ENCODE results near the gene TMED5. TPM values are rescaled to one million over a fixed set of nuclear protein-coding genes. Genes with fewer than 3 reads are reported as not detected.
A peak's percentile ranks its signal among the peaks of the same experiment; 100 is the strongest.
"Not testable (repeated sequence)": the region's sequence is repeated elsewhere in the genome, so short reads cannot be mapped to it uniquely, and the experiment has no call there.

TMED5 gene
- polyA plus RNA-seq: 10 to 100 TPM in 2 of 4 donors, 1 to 10 TPM in 2; 8.9 to 53.4 (median 18.1) TPM
- long read RNA-seq, donor 1: 0 reads
- long read RNA-seq, donor 2, full-length matches to known transcripts: 9 of 9 reads
- long read RNA-seq, donor 2, partial matches to known transcripts: 0 of 9 reads
- long read RNA-seq, donor 2, other reads (novel, unspliced or antisense): 0 of 9 reads
- long read RNA-seq, donor 3, full-length matches to known transcripts: 10 of 10 reads
- long read RNA-seq, donor 3, partial matches to known transcripts: 0 of 10 reads
- long read RNA-seq, donor 3, other reads (novel, unspliced or antisense): 0 of 10 reads
- long read RNA-seq, donor 4: 0 reads
- long read RNA-seq, donor 5, full-length matches to known transcripts: 3 of 3 reads
- long read RNA-seq, donor 5, partial matches to known transcripts: 0 of 3 reads
- long read RNA-seq, donor 5, other reads (novel, unspliced or antisense): 0 of 3 reads
- long read RNA-seq, donor 6, full-length matches to known transcripts: 18 of 18 reads
- long read RNA-seq, donor 6, partial matches to known transcripts: 0 of 18 reads
- long read RNA-seq, donor 6, other reads (novel, unspliced or antisense): 0 of 18 reads
- long read RNA-seq, donor 7: 0 reads
- long read RNA-seq, donor 8, full-length matches to known transcripts: 1 of 1 reads
- long read RNA-seq, donor 8, partial matches to known transcripts: 0 of 1 reads
- long read RNA-seq, donor 8, other reads (novel, unspliced or antisense): 0 of 1 reads
- long read RNA-seq, donor 9, full-length matches to known transcripts: 5 of 5 reads
- long read RNA-seq, donor 9, partial matches to known transcripts: 0 of 5 reads
- long read RNA-seq, donor 9, other reads (novel, unspliced or antisense): 0 of 5 reads
- long read RNA-seq, donor 10, full-length matches to known transcripts: 27 of 32 reads
- long read RNA-seq, donor 10, partial matches to known transcripts: 5 of 32 reads
- long read RNA-seq, donor 10, other reads (novel, unspliced or antisense): 0 of 32 reads

DNA sequence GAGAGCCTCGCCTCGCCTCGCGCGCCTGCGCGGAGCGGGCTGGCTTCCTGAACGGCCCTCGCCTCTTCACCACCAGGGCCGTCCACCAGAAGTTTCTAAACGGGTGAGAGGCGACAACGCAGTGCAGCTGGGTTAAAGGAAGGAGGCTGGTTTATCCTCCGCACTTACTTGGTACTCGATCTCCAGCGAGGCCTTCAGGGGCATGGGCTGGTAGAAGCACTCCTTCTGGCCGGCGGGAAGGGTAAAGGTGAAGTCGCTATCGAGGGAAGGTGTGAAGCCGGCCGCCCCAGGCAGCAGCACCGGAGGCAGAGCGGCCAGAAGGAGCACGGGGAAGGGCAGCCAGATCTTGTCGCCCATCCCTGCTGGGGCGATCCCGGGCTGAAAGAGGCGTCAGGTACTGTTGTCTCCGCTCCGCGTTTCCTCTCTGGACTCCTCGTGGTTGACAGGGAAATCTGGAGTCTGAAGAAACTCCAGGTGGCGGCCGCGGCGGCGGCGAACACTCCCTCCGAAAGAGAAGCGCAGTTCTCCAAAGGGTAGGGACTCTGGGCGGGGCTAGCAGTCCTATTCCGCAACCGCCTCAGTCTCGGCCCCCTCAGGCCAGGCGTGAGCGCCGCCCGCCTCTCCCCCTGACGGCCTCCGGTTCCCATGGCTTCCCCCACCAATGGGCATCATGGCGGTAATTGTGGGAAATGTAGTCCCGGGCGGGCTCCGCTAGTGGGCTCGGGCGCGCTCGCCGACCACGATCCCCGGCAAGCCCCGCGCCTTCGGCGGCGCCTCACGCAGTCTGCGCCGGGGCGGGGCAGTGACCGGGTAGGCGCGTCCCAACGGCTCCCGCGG, at the start of gene TMED5:
Gene TMED5 (minus strand): TSS at position 528 of the 837 bp plus-strand sequence. CDS start 171 bp downstream, at position 357.
- H3K4me1 ChIP-seq (ENCODE audit: control insufficient read depth in 3 of 3, insufficient read depth in 2 of 3, low read depth in 1 of 3, low read length in 2 of 3): peaks cover 0 to 6% (median 4%) of the 10 kb centered on the region in 3 donors
- DNase-seq (peak; percentile 99), FAIRE-seq (no peak)
- 0% methylated on average over 75 to 78 of the region's 78 CpGs for WGBS, 3 donors
- no peaks in the 10 kb centered on the region for H3K27me3 ChIP-seq (ENCODE audit: control insufficient read depth in 3 of 3, insufficient read depth in 3 of 3, low read length in 3 of 3)
- H3K4me3 ChIP-seq (ENCODE audit: low read depth in 1 of 3, low read length in 3 of 3): peak within 1 kb of the TSS; percentile 48 to 86 (median 68)
- H3K9me3 ChIP-seq (ENCODE audit: control insufficient read depth in 2 of 2, insufficient read depth in 1 of 2, low read depth in 1 of 2, low read length in 1 of 2): no peaks in the 10 kb centered on the region
- H3K27ac ChIP-seq (ENCODE audit: low read depth in 1 of 3, low read length in 2 of 3): peak within 1 kb of the TSS; percentile 95 to 97 (median 97)
- peaks cover 0 to 7% (median 0%) of the 10 kb centered on the region in 3 donors for H3K36me3 ChIP-seq (ENCODE audit: control insufficient read depth in 3 of 3, insufficient read depth in 2 of 3, low read depth in 1 of 3, low read length in 3 of 3)

DNA sequence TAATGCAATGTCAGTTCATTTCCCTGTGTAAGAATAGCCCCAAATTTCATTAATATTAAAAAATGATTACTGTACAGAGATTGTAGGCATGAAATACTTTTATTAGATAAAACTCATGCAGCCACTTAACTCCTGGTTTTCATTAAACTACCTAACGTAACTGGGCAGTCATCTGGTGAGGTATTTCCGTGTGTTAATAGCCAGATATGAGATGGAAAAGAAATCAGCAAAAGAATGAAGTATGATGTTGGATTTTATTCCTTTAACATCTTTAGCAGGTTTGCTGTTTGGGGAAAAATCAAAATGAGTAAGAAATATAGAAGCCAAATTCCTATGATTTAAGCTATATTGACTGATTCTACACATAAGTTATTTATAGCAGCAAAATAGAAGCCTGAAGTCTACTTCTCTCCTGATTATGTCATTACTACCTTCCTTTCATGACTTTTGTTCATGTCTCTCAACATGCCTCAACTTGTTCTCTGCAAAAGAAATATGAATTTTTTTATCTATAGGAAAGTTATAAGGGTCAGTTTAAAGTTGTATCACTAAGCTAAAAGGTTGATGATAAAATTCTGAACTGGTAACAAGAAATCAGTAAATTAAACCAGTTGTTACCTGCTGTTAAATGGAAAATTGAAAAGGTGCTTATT, 42.9 kb upstream of the TMED5 start:
- Histone ChIP-seq H3K4me3 (ENCODE audit: low read depth in 1 of 3, low read length in 3 of 3) (no peak overlapping the region), H3K9me3 (ENCODE audit: control insufficient read depth in 2 of 2, insufficient read depth in 1 of 2, low read depth in 1 of 2, low read length in 1 of 2) (no peaks in the 10 kb centered on the region), H3K27ac (ENCODE audit: low read depth in 1 of 3, low read length in 2 of 3) (no peak overlapping the region), H3K36me3 (ENCODE audit: control insufficient read depth in 3 of 3, insufficient read depth in 2 of 3, low read depth in 1 of 3, low read length in 3 of 3) (peaks cover 0 to 3% (median 2%) of the 10 kb centered on the region in 3 donors), H3K4me1 (ENCODE audit: control insufficient read depth in 3 of 3, insufficient read depth in 2 of 3, low read depth in 1 of 3, low read length in 2 of 3) (no peaks in the 10 kb centered on the region), H3K27me3 (ENCODE audit: control insufficient read depth in 3 of 3, insufficient read depth in 3 of 3, low read length in 3 of 3) (no peaks in the 10 kb centered on the region)
- FAIRE-seq (no peak), DNase-seq (no peak)
- 96 to 99% (median 97%) methylated on average over 2 of the region's 2 CpGs for WGBS, 3 donors

DNA sequence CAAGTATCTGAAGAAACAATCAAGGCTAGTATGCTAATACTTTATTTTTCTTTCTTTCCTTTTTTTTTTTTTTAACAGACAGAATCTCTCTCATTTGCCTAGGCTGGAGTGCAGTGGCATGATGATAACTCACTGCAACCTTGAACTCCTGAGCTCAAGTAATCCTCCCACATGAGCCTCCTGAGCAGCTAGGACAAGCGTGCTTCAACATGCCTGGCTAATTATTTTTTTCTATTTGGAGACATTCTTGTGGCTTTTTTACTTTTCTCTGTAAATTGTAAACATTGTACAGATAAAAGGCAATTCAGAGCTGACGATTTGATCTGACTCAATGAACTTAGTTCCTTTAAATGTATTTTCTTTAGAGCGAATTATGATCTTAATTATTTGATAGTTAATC, 41.7 kb upstream of the TMED5 start:
- Histone ChIP-seq H3K27ac (ENCODE audit: low read depth in 1 of 3, low read length in 2 of 3) (no peak overlapping the region), H3K27me3 (ENCODE audit: control insufficient read depth in 3 of 3, insufficient read depth in 3 of 3, low read length in 3 of 3) (no peaks in the 10 kb centered on the region), H3K9me3 (ENCODE audit: control insufficient read depth in 2 of 2, insufficient read depth in 1 of 2, low read depth in 1 of 2, low read length in 1 of 2) (no peaks in the 10 kb centered on the region), H3K36me3 (ENCODE audit: control insufficient read depth in 3 of 3, insufficient read depth in 2 of 3, low read depth in 1 of 3, low read length in 3 of 3) (peaks cover 0 to 3% (median 0%) of the 10 kb centered on the region in 3 donors), H3K4me3 (ENCODE audit: low read depth in 1 of 3, low read length in 3 of 3) (no peak overlapping the region), H3K4me1 (ENCODE audit: control insufficient read depth in 3 of 3, insufficient read depth in 2 of 3, low read depth in 1 of 3, low read length in 2 of 3) (no peaks in the 10 kb centered on the region)
- FAIRE-seq (no peak), DNase-seq (peak in 1 of 2 donors; percentile 17)
- 83 to 91% (median 85%) methylated on average over 3 of the region's 3 CpGs for WGBS, 3 donors

DNA sequence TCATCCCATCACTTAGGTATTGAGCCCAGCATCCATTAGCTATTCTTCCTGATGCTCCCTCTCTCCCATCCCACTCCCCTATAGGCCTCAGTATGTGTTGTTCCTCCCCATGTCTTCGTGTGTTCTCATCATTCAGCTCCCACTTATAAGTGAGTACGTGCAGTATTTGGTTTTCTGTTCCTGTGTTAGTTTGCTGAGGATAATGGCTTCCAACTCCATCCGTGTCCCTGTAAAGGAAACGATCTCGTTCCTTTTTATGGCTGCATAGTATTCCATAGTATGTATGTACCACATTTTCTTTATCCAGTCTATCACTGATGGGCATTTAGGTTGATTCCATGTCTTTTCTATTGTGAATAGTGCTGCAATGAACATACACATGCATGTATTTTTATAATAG, 40.5 kb upstream of the TMED5 start:
- not testable (repeated sequence) for H3K9me3 ChIP-seq (ENCODE audit: control insufficient read depth in 2 of 2, insufficient read depth in 1 of 2, low read depth in 1 of 2, low read length in 1 of 2); DNase-seq; H3K27me3 ChIP-seq (ENCODE audit: control insufficient read depth in 3 of 3, insufficient read depth in 3 of 3, low read length in 3 of 3); H3K27ac ChIP-seq (ENCODE audit: low read depth in 1 of 3, low read length in 2 of 3); FAIRE-seq; H3K36me3 ChIP-seq (ENCODE audit: control insufficient read depth in 3 of 3, insufficient read depth in 2 of 3, low read depth in 1 of 3, low read length in 3 of 3); H3K4me1 ChIP-seq (ENCODE audit: control insufficient read depth in 3 of 3, insufficient read depth in 2 of 3, low read depth in 1 of 3, low read length in 2 of 3); H3K4me3 ChIP-seq (ENCODE audit: low read depth in 1 of 3, low read length in 3 of 3)
- 90 to 98% (median 98%) methylated on average over 5 of the region's 5 CpGs for WGBS, 3 donors

DNA sequence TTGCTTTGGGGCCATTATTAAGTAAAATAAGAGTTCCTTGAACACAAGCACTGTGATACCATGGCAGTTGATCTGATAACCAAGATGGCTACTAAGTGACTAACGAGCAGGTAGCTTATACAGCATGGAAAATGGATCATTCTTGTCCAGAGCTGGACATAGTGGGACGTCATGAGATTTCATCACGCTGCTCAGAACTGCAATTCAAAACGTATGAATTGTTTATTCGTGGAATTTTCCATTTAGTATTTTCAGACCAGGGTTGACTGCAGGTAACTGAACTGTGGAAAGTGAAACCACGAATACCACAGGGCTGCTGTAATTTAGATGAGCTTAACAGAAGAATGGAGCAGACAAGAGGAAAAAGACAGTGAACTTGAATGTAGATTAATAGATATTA, 39.2 kb upstream of the TMED5 start:
- Histone ChIP-seq H3K27me3 (ENCODE audit: control insufficient read depth in 3 of 3, insufficient read depth in 3 of 3, low read length in 3 of 3) (no peaks in the 10 kb centered on the region), H3K4me3 (ENCODE audit: low read depth in 1 of 3, low read length in 3 of 3) (no peak overlapping the region), H3K36me3 (ENCODE audit: control insufficient read depth in 3 of 3, insufficient read depth in 2 of 3, low read depth in 1 of 3, low read length in 3 of 3) (peaks cover 0 to 3% (median 0%) of the 10 kb centered on the region in 3 donors), H3K9me3 (ENCODE audit: control insufficient read depth in 2 of 2, insufficient read depth in 1 of 2, low read depth in 1 of 2, low read length in 1 of 2) (no peaks in the 10 kb centered on the region), H3K4me1 (ENCODE audit: control insufficient read depth in 3 of 3, insufficient read depth in 2 of 3, low read depth in 1 of 3, low read length in 2 of 3) (no peaks in the 10 kb centered on the region), H3K27ac (ENCODE audit: low read depth in 1 of 3, low read length in 2 of 3) (no peak overlapping the region)
- FAIRE-seq (no peak), DNase-seq (no peak)
- WGBS, 3 donors: 70 to 75% (median 72%) methylated on average over 6 of the region's 6 CpGs

DNA sequence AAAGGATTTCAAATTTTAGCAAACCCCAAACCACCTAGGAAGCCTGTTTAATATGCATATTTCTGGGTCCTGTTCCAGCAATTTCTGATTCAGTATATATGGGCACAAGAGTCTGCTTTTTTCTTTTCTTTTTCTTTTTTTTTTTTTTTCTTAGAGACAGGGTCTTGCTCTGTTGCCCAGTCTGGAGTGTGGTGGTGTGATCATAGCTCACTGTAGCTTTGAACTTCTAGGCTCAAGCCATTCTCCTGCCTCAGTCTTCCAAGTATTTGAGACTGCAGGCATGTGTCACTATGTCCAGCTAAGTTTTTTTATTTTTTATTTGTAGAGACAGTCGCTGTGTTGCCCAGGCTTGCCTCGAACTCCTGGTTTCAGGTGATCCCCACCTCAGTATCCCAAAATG, 35.1 kb upstream of the TMED5 start:
- no peak for FAIRE-seq

DNA sequence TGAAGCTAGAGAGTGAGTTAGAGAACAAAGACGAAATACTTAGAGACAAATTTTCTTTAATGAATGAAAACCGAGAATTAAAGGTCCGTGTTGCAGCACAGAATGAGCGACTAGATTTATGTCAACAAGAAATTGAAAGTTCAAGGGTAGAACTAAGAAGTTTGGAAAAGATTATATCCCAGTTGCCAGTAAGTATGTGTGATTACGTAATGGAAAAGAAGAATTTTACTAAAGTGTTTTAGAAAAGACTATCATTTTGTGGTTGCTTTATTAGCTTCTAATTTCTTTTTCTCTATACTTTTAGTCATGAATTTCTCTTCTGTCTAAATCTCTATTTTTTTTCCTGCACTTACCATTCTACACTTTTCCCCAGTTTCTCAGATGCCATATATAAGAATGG, 27.0 kb upstream of the TMED5 start:
- 89 to 95% (median 93%) methylated on average over 5 of the region's 5 CpGs for whole genome bisulfite sequencing, 3 donors
- Histone ChIP-seq H3K27me3 (ENCODE audit: control insufficient read depth in 3 of 3, insufficient read depth in 3 of 3, low read length in 3 of 3) (no peaks in the 10 kb centered on the region), H3K27ac (ENCODE audit: low read depth in 1 of 3, low read length in 2 of 3) (no peak overlapping the region), H3K36me3 (ENCODE audit: control insufficient read depth in 3 of 3, insufficient read depth in 2 of 3, low read depth in 1 of 3, low read length in 3 of 3) (peaks cover 0 to 2% (median 0%) of the 10 kb centered on the region in 3 donors), H3K4me1 (ENCODE audit: control insufficient read depth in 3 of 3, insufficient read depth in 2 of 3, low read depth in 1 of 3, low read length in 2 of 3) (no peaks in the 10 kb centered on the region), H3K9me3 (ENCODE audit: control insufficient read depth in 2 of 2, insufficient read depth in 1 of 2, low read depth in 1 of 2, low read length in 1 of 2) (no peaks in the 10 kb centered on the region), H3K4me3 (ENCODE audit: low read depth in 1 of 3, low read length in 3 of 3) (no peak overlapping the region)
- peak; percentile 47 for FAIRE-seq
- DNase-seq: no peak

More for the DNA sequence above, 35.1 kb upstream of the TMED5 start:
- 95 to 100% (median 97%) methylated on average over 2 of the region's 2 CpGs for WGBS, 3 donors
- H3K36me3 ChIP-seq (ENCODE audit: control insufficient read depth in 3 of 3, insufficient read depth in 2 of 3, low read depth in 1 of 3, low read length in 3 of 3): peaks cover 0 to 3% (median 0%) of the 10 kb centered on the region in 3 donors
- no peak for DNase-seq
- H3K27ac ChIP-seq (ENCODE audit: low read depth in 1 of 3, low read length in 2 of 3): no peak overlapping the region
- H3K4me3 ChIP-seq (ENCODE audit: low read depth in 1 of 3, low read length in 3 of 3): no peak overlapping the region
- no peaks in the 10 kb centered on the region for H3K4me1 ChIP-seq (ENCODE audit: control insufficient read depth in 3 of 3, insufficient read depth in 2 of 3, low read depth in 1 of 3, low read length in 2 of 3)
- no peaks in the 10 kb centered on the region for H3K27me3 ChIP-seq (ENCODE audit: control insufficient read depth in 3 of 3, insufficient read depth in 3 of 3, low read length in 3 of 3)
- no peaks in the 10 kb centered on the region for H3K9me3 ChIP-seq (ENCODE audit: control insufficient read depth in 2 of 2, insufficient read depth in 1 of 2, low read depth in 1 of 2, low read length in 1 of 2)
